HCT116 (cell line): Measurements from ENCODE around the gene STOX2. TPM values are rescaled to one million over a fixed set of nuclear protein-coding genes. Genes with fewer than 3 reads are reported as not detected.

Experiments
- ATAC-seq: fragments of 200-7000 bp; cut with Tn5 transposase; 2 replicates; pipeline ENCODE4 v1.9.1; 2020; ENCODE audit warnings: mild to moderate bottlenecking, moderate library complexity
- BruUV-seq: library from RNA; stranded (reverse); fragments of 400-500 nt; replicated peaks from 2 replicates; lab custom pipeline; 2021; lab: Mats Ljungman, UMichigan
- CTCF ChIA-PET: fragments of 300-600 bp; sonication (Branson Sonifier 250); formaldehyde crosslinking; loops from one replicate; lab custom pipeline; 2021; ENCODE audit warnings: antibody characterized with exemption; lab: Charles Lee
- POLR2A ChIA-PET: fragments of 300-600, 350-600 bp; sonication (Branson Sonifier 250); formaldehyde crosslinking; loops from one replicate; lab custom pipeline; 2021; ENCODE audit warnings: antibody characterized with exemption; lab: Charles Lee
- RAD21 ChIA-PET, 2 experiments: fragments of 300-600 bp; sonication (Branson Sonifier 250); formaldehyde crosslinking; loops; one replicate each; lab custom pipeline; 2023; ENCODE audit warnings: low total read pairs in 2 of 2; ENCODE audit not compliant: uncharacterized antibody in 2 of 2, unreplicated experiment in 2 of 2, low non-redundant PET in 1 of 2; lab: Charles Lee
- DNase-seq: peaks from one replicate; pipeline ENCODE4 v3.0.0-alpha.2; 2010; ENCODE audit warnings: low read depth, low spot score
- H2AFZ ChIP-seq: fragments of 200-600 bp; shearing (Covaris generic), sonication (generic); 2 replicates; pipeline ENCODE4 v1.6.1; 2017; ENCODE audit warnings: low read depth, mixed run types, mixed read lengths, antibody characterized with exemption, low read length; ENCODE audit not compliant: poor library complexity, severe bottlenecking
- H3K27ac ChIP-seq: 2 replicates; pipeline ENCODE4 v1.5.1; 2012; ENCODE audit warnings: low read depth, low read length
- H3K27me3 ChIP-seq: fragments of 200-600 bp; sonication (generic); 2 replicates; pipeline ENCODE4 v1.6.1; 2016; ENCODE audit warnings: mixed run types, low read length, mixed read lengths; ENCODE audit not compliant: insufficient read depth
- H3K36me3 ChIP-seq, 2 experiments: fragments of 200-500 bp in 1 of 2; fragments of 200-600 bp in 1 of 2; sonication (Bioruptor generic) in 1 of 2; sonication (generic) in 1 of 2; 2 replicates each; pipeline versions ENCODE4 v1.5.1 to v1.6.1; 2014 to 2016; ENCODE audit warnings: low read length in 2 of 2, inconsistent platforms in 1 of 2, mixed read lengths in 1 of 2, mixed run types in 1 of 2; ENCODE audit not compliant: insufficient read depth in 2 of 2, control insufficient read depth in 1 of 2
- H3K4me1 ChIP-seq, 2 experiments: fragments of 200-600 bp in 1 of 2; sonication (generic) in 1 of 2; 2 replicates each; pipeline versions ENCODE4 v1.5.1 to v1.6.1; 2012 to 2017; ENCODE audit warnings: low read length in 2 of 2, inconsistent platforms in 1 of 2, mild to moderate bottlenecking in 1 of 2, mixed read lengths in 1 of 2, mixed run types in 1 of 2, moderate library complexity in 1 of 2; ENCODE audit not compliant: insufficient read depth in 2 of 2, control insufficient read depth in 1 of 2
- H3K4me2 ChIP-seq: fragments of 200-600 bp; sonication (generic); 2 replicates; pipeline ENCODE4 v1.6.1; 2017; ENCODE audit warnings: mixed run types, low read length, mixed read lengths
- H3K4me3 ChIP-seq, 2 experiments: fragments of 200-600 bp in 1 of 2; sonication (generic) in 1 of 2; replicated peaks in 1 of 2; 2 replicates each; pipeline ENCODE4 v1.5.1; 2011 to 2016; ENCODE audit warnings: low read length in 2 of 2, control low read depth in 1 of 2, low read depth in 1 of 2, mild to moderate bottlenecking in 1 of 2, mixed read lengths in 1 of 2, mixed run types in 1 of 2
- H3K79me2 ChIP-seq: fragments of 200-600 bp; sonication (generic); 2 replicates; pipeline ENCODE4 v1.6.1; 2017; ENCODE audit warnings: mild to moderate bottlenecking, mixed run types, low read length, moderate library complexity, mixed read lengths; ENCODE audit not compliant: insufficient read depth
- H3K9ac ChIP-seq: fragments of 200-600 bp; sonication (generic); 2 replicates; pipeline ENCODE4 v1.6.1; 2016; ENCODE audit warnings: low read length, mixed read lengths
- H3K9me2 ChIP-seq: fragments of 200-600 bp; sonication (generic), shearing (Covaris generic); 2 replicates; pipeline ENCODE4 v1.6.1; 2017; ENCODE audit warnings: mixed run types, mild to moderate bottlenecking, moderate library complexity; ENCODE audit not compliant: insufficient read depth
- H3K9me3 ChIP-seq, 2 experiments: fragments of 200-500 bp in 1 of 2; fragments of 200-600 bp in 1 of 2; sonication (Bioruptor generic) in 1 of 2; sonication (generic) in 1 of 2; 2 replicates each; pipeline ENCODE4 v1.6.1; 2014 to 2017; ENCODE audit warnings: low read length in 2 of 2, mixed read lengths in 2 of 2, inconsistent platforms in 1 of 2, low read depth in 1 of 2, mild to moderate bottlenecking in 1 of 2, mixed run types in 1 of 2, moderate library complexity in 1 of 2; ENCODE audit not compliant: control insufficient read depth in 1 of 2, insufficient read depth in 1 of 2
- H4K20me1 ChIP-seq: fragments of 200-600 bp; sonication (generic), shearing (Covaris generic); 2 replicates; pipeline ENCODE4 v1.6.1; 2017; ENCODE audit warnings: mixed run types, mild to moderate bottlenecking, moderate library complexity; ENCODE audit not compliant: insufficient read depth
- CBX3 ChIP-seq: IDR thresholded peaks from 2 replicates; pipeline ENCODE4 v1.6.1; 2012; ENCODE audit warnings: low read depth
- ELF1 ChIP-seq: IDR thresholded peaks from 2 replicates; pipeline ENCODE4 v1.6.1; 2012; ENCODE audit warnings: low read depth, borderline replicate concordance
- EZH2phosphoT487 ChIP-seq: fragments of 200-600 bp; IDR thresholded peaks from 2 replicates; pipeline ENCODE4 v1.6.1; 2018; ENCODE audit warnings: antibody characterized with exemption, borderline replicate concordance
- FOSL1 ChIP-seq: IDR thresholded peaks from 2 replicates; pipeline ENCODE4 v1.6.1; 2012; ENCODE audit warnings: low read depth
- JUND ChIP-seq: IDR thresholded peaks from 2 replicates; pipeline ENCODE4 v1.6.1; 2012
- POLR2A ChIP-seq: IDR thresholded peaks from 2 replicates; pipeline ENCODE4 v1.7.0; 2011; ENCODE audit warnings: borderline replicate concordance; ENCODE audit not compliant: insufficient read depth, insufficient read length; ENCODE audit errors: extremely low read depth
- POLR2AphosphoS5 ChIP-seq: IDR thresholded peaks from 2 replicates; pipeline ENCODE4 v1.6.1; 2011; ENCODE audit warnings: mild to moderate bottlenecking, low read depth, low read length, moderate library complexity
- RAD21 ChIP-seq: IDR thresholded peaks from 2 replicates; pipeline ENCODE4 v1.6.1; 2012; ENCODE audit warnings: low read depth, mild to moderate bottlenecking
- SIN3A ChIP-seq: IDR thresholded peaks from 2 replicates; pipeline ENCODE4 v1.6.1; 2012; ENCODE audit warnings: low read depth
- SP1 ChIP-seq: IDR thresholded peaks from 2 replicates; pipeline ENCODE4 v1.6.1; 2012; ENCODE audit warnings: low read depth
- TCF7L2 ChIP-seq: IDR thresholded peaks from 2 replicates; pipeline ENCODE4 v1.7.0; 2011; ENCODE audit warnings: borderline replicate concordance, inconsistent platforms; ENCODE audit not compliant: insufficient read depth, insufficient read length; ENCODE audit errors: extremely low read depth
- ZFX ChIP-seq: fragments of 450-650 bp; IDR thresholded peaks from 2 replicates; pipeline ENCODE4 v1.6.1; 2017
- ZNF274 ChIP-seq: fragments of 200-500 bp; sonication (Bioruptor generic); IDR thresholded peaks from 2 replicates; pipeline ENCODE4 v1.6.1; 2014; ENCODE audit warnings: mild to moderate bottlenecking, low read depth, low read length, inconsistent platforms
- intact Hi-C: fragments of 100-400 bp; cut with micrococcal nuclease; formaldehyde crosslinking; loops from 2 replicates; pipeline ENCODE4 v1.10.0; 2022
- total RNA-seq: library from RNA; stranded (reverse); gene quantifications from one replicate; pipeline ENCODE4 v1.2.1, GENCODE V29; 2021; ENCODE audit not compliant: unreplicated experiment
- TF ChIP-seq, protein P1 (sequence below): IDR thresholded peaks from 2 replicates; pipeline ENCODE4 v1.6.1; 2012
- TF ChIP-seq, protein P2 (sequence below), 3 experiments: fragments of 200-600 bp in 1 of 3; sonication (generic) in 1 of 3; IDR thresholded peaks in 2 of 3; conservative IDR thresholded peaks in 1 of 3; 2 replicates each; pipeline ENCODE4 v1.5.1; 2012 to 2017; ENCODE audit warnings: low read depth in 2 of 3, low read length in 2 of 3, antibody characterized with exemption in 1 of 3, borderline replicate concordance in 1 of 3, control low read depth in 1 of 3, mild to moderate bottlenecking in 1 of 3, mixed read lengths in 1 of 3, mixed run types in 1 of 3, moderate library complexity in 1 of 3; ENCODE audit not compliant: insufficient read depth in 1 of 3
- TF ChIP-seq, protein P3 (sequence below): IDR thresholded peaks from 2 replicates; pipeline ENCODE4 v1.6.1; 2012
- TF ChIP-seq, protein P4 (sequence below): IDR thresholded peaks from 2 replicates; pipeline ENCODE4 v1.6.1; 2011; ENCODE audit warnings: mild to moderate bottlenecking, low read length, moderate library complexity; ENCODE audit not compliant: insufficient replicate concordance; ENCODE audit errors: extremely low read depth
- TF ChIP-seq, protein P5 (sequence below): IDR thresholded peaks from 2 replicates; pipeline ENCODE4 v1.6.1; 2012; ENCODE audit warnings: low read depth

The STOX2 gene
- total RNA-seq, 1 experiment from 2014 or later: 6.3 TPM

DNA sequence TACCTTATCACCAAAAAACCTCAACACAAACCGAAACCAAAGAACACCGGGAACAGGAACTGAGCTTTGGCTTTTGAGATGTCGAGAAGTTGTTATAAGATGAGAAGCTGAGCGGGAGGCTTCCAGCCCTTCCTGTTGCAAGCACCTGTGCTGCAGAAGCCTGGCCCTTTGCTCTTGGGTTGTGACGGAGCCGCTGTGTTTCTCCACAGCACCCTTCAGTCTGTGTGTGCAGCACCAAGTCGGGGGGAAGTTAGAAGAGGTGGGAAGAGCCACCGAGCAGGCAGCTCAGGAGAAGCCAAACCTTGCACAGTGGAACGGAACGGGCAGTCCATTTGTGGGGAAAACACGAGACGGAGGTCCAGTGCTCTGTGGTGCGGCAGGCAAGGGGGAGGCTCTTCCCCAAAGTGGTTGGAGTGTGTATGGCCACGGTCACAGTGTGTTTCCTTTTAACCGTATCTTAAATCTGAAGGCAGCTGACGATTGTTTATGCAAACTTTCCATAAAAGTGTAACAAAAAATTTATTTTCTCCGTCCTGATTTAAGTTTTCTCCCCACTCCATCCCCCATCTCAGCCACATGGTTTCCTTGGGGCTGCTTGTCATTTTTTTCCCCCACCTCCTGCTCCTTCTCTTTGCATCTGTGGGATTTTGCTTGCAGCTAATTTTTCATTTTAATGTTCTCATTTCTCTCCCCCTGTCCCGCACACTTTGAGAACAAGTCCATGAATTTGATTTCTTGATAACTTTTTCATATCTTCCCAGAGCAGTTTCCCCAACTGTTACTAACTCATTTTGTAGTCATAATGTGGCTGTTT, 123.7 kb downstream of the STOX2 start:
- Histone ChIP-seq H3K36me3 (no peaks in the 10 kb centered on the region), H2AFZ (no peak overlapping the region), H3K79me2 (no peaks in the 10 kb centered on the region), H4K20me1 (no peaks in the 10 kb centered on the region), H3K4me2 (no peak overlapping the region), H3K4me3 (no peak overlapping the region), H3K4me1 (no peaks in the 10 kb centered on the region), H3K9me2 (no peaks in the 10 kb centered on the region), H3K27ac (no peak overlapping the region), H3K27me3 (no peaks in the 10 kb centered on the region), H3K9ac (no peak overlapping the region), H3K9me3 (no peaks in the 10 kb centered on the region)
- ATAC-seq: no peak
- DNase-seq: no peak
- CTCF ChIA-PET: no interaction called here
- intact Hi-C loops: no loop called here
- POLR2A ChIA-PET: no interaction called here
- TF ChIP-seq TCF7L2 (no peak), SIN3A (no peak), SP1 (no peak), ZNF274 (no peak), ELF1 (no peak), JUND (no peak), POLR2A (no peak), CBX3 (no peak), FOSL1 (no peak), EZH2phosphoT487 (no peak), POLR2AphosphoS5 (no peak), ZFX (no peak), RAD21 (no peak)
- TF ChIP-seq, protein P1, sequence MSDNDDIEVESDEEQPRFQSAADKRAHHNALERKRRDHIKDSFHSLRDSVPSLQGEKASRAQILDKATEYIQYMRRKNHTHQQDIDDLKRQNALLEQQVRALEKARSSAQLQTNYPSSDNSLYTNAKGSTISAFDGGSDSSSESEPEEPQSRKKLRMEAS: no peak
- TF ChIP-seq, protein P2, sequence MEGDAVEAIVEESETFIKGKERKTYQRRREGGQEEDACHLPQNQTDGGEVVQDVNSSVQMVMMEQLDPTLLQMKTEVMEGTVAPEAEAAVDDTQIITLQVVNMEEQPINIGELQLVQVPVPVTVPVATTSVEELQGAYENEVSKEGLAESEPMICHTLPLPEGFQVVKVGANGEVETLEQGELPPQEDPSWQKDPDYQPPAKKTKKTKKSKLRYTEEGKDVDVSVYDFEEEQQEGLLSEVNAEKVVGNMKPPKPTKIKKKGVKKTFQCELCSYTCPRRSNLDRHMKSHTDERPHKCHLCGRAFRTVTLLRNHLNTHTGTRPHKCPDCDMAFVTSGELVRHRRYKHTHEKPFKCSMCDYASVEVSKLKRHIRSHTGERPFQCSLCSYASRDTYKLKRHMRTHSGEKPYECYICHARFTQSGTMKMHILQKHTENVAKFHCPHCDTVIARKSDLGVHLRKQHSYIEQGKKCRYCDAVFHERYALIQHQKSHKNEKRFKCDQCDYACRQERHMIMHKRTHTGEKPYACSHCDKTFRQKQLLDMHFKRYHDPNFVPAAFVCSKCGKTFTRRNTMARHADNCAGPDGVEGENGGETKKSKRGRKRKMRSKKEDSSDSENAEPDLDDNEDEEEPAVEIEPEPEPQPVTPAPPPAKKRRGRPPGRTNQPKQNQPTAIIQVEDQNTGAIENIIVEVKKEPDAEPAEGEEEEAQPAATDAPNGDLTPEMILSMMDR (IDR thresholded peaks at IDR 0.05 in 2 of 3, conservative IDR thresholded peaks at IDR 0.05 in 1 of 3; ENCODE audit: borderline replicate concordance in 1 of 3, insufficient read depth in 1 of 3, low read depth in 2 of 3, low read length in 2 of 3): no peak
- TF ChIP-seq, protein P3, sequence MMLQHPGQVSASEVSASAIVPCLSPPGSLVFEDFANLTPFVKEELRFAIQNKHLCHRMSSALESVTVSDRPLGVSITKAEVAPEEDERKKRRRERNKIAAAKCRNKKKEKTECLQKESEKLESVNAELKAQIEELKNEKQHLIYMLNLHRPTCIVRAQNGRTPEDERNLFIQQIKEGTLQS: no peak
- TF ChIP-seq, protein P4, sequence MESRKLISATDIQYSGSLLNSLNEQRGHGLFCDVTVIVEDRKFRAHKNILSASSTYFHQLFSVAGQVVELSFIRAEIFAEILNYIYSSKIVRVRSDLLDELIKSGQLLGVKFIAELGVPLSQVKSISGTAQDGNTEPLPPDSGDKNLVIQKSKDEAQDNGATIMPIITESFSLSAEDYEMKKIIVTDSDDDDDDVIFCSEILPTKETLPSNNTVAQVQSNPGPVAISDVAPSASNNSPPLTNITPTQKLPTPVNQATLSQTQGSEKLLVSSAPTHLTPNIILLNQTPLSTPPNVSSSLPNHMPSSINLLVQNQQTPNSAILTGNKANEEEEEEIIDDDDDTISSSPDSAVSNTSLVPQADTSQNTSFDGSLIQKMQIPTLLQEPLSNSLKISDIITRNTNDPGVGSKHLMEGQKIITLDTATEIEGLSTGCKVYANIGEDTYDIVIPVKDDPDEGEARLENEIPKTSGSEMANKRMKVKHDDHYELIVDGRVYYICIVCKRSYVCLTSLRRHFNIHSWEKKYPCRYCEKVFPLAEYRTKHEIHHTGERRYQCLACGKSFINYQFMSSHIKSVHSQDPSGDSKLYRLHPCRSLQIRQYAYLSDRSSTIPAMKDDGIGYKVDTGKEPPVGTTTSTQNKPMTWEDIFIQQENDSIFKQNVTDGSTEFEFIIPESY: no peak
- TF ChIP-seq, protein P5, sequence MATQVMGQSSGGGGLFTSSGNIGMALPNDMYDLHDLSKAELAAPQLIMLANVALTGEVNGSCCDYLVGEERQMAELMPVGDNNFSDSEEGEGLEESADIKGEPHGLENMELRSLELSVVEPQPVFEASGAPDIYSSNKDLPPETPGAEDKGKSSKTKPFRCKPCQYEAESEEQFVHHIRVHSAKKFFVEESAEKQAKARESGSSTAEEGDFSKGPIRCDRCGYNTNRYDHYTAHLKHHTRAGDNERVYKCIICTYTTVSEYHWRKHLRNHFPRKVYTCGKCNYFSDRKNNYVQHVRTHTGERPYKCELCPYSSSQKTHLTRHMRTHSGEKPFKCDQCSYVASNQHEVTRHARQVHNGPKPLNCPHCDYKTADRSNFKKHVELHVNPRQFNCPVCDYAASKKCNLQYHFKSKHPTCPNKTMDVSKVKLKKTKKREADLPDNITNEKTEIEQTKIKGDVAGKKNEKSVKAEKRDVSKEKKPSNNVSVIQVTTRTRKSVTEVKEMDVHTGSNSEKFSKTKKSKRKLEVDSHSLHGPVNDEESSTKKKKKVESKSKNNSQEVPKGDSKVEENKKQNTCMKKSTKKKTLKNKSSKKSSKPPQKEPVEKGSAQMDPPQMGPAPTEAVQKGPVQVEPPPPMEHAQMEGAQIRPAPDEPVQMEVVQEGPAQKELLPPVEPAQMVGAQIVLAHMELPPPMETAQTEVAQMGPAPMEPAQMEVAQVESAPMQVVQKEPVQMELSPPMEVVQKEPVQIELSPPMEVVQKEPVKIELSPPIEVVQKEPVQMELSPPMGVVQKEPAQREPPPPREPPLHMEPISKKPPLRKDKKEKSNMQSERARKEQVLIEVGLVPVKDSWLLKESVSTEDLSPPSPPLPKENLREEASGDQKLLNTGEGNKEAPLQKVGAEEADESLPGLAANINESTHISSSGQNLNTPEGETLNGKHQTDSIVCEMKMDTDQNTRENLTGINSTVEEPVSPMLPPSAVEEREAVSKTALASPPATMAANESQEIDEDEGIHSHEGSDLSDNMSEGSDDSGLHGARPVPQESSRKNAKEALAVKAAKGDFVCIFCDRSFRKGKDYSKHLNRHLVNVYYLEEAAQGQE: no peak
- RAD21 ChIA-PET: no interaction called here
- no TSS peak for BruUV-seq
